ENCODE results near the gene ZNF564.
"Not testable (repeated sequence)": the region's sequence is repeated elsewhere in the genome, so short reads cannot be mapped to it uniquely, and the experiment has no call there.

Gene ZNF564

DNA sequence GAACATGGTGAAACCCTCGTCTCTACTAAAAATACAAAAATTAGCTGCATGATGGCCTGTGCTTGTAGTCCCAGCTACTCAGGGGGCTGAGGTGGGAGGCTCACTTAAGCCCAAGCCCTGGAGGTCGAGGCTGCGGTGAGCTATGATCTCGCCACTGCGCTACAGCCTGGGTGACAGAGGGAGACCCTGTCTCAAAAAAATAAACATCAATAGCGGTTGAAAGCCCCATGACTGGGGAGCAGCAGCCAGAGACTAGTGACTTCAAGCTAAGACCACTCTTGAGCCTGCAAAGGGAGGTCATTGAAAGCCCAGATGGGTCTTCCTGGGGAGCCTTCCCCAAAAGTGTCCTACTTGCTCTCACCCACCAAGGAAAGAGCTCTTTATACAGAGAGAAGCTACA lies 54.8 kb downstream of the ZNF564 start:
- DNase-seq (ENCODE audit: low read depth) = no peak

DNA sequence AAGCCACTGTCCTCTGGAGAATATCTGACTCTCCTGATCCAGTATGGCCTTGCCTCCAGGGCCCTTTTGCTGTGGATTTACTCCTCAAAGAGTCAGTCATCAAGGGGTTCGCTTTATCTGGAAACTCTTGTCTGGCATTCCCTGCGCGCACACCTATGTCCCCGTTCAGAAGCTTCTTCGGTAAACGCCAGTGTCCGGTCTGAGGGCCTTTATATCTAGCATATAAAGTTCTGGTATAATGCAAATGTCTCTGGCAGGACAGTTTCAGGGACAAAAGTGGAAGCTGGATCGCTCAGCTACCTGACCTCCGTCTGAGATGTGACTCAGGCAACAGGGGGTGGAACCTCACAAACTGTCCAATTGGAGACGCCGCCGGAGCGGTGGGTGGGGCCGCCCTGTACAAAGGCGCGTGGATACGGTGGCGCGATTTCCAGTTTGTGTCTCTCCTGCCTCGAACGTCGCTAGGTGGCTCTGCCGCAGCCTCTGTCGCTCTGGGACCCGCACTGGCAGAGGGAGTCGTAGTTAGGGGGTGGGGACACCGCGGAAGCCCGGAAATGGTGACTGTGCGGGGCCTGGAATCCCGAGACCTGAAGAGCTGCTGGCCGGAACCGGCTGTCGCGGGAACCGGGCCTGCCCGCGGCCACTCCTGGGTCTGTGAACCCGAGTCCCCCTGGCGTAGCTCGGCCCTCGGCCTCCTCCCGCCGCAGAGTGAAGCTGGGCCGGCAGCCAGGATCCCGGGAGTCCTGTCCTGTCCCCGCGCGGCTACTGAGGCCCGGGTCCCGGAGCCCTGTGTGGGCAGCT lies 56.1 kb downstream of the ZNF564 start:
- DNase-seq (ENCODE audit: low read depth) = no peak

- no peak for DNase-seq (ENCODE audit: low read depth)
Measured at GRCh38 chr19:12494260-12494860, 56.9 kb downstream of the ZNF564 start.

GRCh38 chr19:12486265-12486783 lies 65.0 kb downstream of the ZNF564 start:
- not testable (repeated sequence) for DNase-seq (ENCODE audit: low read depth)

- DNase-seq (ENCODE audit: low read depth) = no peak
Measured at GRCh38 chr19:12485571-12485970, 65.7 kb downstream of the ZNF564 start.

DNA sequence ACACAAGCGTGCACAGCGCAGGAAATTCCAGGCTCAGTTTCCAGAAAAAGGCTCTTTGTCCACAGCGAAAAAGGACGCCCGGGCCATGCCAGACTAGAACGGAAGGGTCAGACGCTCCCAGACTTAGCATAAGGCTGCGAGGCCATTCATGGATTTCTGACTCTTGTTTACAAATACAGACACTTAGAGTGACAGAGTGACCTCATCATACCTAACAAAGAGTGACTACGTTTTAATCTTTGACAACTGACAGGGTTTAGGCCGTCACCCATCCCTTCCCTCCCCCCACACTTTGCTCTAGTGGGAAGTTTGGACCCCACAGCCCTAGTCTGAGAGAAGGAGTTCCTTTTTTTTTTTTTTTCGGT lies 66.2 kb downstream of the ZNF564 start:
- no peak for DNase-seq (ENCODE audit: low read depth)

GRCh38 chr19:12484371-12485051 lies 66.8 kb downstream of the ZNF564 start, which contains the start of gene ZNF709:
ZNF709 (minus strand) TSS chr19:12484816; CDS start chr19:12484657, 159 bp downstream.
- peak; percentile 40 for DNase-seq (ENCODE audit: low read depth)

- DNase-seq (ENCODE audit: low read depth) = no peak
Measured at GRCh38 chr19:12484011-12484370, 67.3 kb downstream of the ZNF564 start.

DNA sequence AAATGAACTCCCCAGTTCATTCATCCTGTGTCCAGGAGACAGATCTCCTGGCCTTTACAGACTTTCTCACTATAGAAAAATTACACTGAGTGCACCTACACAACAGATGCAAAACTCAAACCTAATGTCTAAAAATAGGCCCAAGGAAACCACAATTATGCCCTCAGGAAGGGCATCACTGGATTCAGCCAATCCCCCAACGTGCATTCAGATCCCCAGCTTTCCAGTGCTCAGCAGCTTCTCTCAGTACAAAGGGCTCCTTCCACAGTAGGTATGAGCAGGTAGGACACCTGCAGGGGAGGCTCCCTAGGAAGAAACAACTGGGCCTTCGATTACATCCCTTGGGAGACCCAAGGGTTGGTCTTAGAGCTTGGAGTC lies 68.8 kb downstream of the ZNF564 start:
- DNase-seq (ENCODE audit: low read depth) = no peak

DNA sequence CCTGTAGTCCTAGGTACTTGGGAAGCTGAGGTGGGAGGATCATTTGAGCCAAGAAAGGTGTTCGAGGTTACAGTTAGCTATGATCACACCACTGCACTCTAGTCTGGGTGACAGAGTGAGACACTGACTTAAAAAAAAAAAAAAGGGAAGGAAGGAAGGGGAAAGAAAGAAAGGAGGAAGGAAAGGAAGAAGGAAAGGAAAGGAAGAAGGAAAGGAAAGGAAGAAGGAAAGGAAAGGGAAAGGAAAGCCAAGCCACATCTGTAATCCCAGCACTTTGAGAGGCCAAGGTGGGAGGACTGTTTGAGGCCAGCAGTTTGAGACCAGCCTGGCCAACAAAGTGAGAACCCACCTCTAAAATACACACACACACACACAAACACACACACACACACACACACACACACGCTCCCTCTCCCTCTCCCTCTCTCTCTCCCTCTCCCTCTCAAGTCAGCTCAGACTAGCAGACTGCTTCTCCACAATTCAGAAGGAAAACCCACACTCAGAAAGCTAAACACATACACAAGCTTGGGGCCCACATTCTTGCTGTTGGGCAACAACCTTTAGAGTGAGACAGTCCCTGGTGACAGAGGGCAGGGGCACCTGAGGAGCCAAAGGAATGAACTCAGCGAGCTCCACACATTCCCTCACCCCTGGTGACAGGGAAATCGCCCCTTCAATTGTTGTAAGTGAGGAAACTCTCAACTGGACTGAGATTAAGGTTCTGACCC lies 69.3 kb downstream of the ZNF564 start:
- DNase-seq (ENCODE audit: low read depth) = no peak

- no peak for DNase-seq (ENCODE audit: low read depth)
Measured at GRCh38 chr19:12478234-12478941, 72.9 kb downstream of the ZNF564 start.

Measured in HS-5 (cell line).